ENCODE measurements around the gene GRK5.

DNA sequence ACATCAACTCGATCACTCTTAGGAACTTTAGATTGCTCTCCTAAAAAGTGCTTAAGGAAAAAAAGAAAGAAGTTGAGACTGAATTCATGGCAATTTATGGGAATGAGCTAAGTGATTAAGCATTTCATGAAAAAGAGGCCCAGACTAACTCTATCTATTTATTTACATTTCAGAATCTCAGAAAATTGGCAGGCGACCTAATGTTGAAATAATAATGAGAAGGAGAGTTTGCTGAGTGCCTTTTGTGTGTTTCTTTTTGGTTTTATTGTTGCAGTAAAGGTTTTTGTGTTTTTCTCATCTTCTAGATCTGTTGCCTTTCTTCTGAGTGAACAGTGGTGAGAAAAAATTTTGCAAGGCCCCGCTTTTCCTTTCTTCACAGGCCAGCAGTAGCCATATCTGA lies 3.8 kb downstream of the GRK5 start:
- TF ChIP-seq, protein P1, sequence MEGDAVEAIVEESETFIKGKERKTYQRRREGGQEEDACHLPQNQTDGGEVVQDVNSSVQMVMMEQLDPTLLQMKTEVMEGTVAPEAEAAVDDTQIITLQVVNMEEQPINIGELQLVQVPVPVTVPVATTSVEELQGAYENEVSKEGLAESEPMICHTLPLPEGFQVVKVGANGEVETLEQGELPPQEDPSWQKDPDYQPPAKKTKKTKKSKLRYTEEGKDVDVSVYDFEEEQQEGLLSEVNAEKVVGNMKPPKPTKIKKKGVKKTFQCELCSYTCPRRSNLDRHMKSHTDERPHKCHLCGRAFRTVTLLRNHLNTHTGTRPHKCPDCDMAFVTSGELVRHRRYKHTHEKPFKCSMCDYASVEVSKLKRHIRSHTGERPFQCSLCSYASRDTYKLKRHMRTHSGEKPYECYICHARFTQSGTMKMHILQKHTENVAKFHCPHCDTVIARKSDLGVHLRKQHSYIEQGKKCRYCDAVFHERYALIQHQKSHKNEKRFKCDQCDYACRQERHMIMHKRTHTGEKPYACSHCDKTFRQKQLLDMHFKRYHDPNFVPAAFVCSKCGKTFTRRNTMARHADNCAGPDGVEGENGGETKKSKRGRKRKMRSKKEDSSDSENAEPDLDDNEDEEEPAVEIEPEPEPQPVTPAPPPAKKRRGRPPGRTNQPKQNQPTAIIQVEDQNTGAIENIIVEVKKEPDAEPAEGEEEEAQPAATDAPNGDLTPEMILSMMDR (IDR thresholded peaks at IDR 0.05 in 4 of 5, conservative IDR thresholded peaks at IDR 0.05 in 1 of 5) = no peak
- TF ChIP-seq POLR2A (IDR thresholded peaks at IDR 0.05) = no peak
